ENCODE data around the gene KANTR.
"Not testable (repeated sequence)": the region's sequence is repeated elsewhere in the genome, so short reads cannot be mapped to it uniquely, and the experiment has no call there.

Gene KANTR

DNA sequence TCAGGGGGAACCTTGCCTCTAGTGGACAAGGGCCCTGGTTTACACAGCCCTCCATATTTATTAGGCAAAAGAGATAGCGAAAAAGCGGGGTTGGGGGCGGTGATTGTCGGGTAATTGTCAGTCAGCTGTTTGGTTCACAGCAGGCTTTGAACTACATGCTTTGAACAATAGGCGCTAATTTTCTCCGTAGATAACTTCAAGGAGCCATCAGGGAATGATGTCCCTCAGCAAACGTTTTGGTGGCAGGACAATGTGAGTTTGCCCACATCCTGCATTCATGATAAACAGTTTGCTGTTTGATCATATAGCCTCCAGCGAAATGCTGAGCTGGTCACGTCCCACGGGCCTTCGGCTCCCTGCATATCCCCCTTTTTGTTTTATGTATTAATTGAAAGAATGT is 65.2 kb downstream of the KANTR start:
- Histone ChIP-seq H3K4me3 (IDR thresholded peaks at IDR 0.05; ENCODE audit: insufficient read depth, low read depth, low read length) (no peak overlapping the region), H3K4me1 (ENCODE audit: low read depth, poor library complexity, severe bottlenecking) (no peaks in the 10 kb centered on the region), H3K79me2 (ENCODE audit: insufficient read depth, low read depth) (no peaks in the 10 kb centered on the region), H3K36me3 (ENCODE audit: insufficient read depth) (no peaks in the 10 kb centered on the region), H3K27ac (no peak overlapping the region), H3K9ac (no peak overlapping the region), H2AFZ (ENCODE audit: low read depth) (no peak overlapping the region), H4K20me1 (ENCODE audit: insufficient read depth) (no peaks in the 10 kb centered on the region), H3K4me2 (no peak overlapping the region), H3K27me3 (ENCODE audit: insufficient read depth, low read depth) (no peaks in the 10 kb centered on the region)
- TF ChIP-seq, protein P1, sequence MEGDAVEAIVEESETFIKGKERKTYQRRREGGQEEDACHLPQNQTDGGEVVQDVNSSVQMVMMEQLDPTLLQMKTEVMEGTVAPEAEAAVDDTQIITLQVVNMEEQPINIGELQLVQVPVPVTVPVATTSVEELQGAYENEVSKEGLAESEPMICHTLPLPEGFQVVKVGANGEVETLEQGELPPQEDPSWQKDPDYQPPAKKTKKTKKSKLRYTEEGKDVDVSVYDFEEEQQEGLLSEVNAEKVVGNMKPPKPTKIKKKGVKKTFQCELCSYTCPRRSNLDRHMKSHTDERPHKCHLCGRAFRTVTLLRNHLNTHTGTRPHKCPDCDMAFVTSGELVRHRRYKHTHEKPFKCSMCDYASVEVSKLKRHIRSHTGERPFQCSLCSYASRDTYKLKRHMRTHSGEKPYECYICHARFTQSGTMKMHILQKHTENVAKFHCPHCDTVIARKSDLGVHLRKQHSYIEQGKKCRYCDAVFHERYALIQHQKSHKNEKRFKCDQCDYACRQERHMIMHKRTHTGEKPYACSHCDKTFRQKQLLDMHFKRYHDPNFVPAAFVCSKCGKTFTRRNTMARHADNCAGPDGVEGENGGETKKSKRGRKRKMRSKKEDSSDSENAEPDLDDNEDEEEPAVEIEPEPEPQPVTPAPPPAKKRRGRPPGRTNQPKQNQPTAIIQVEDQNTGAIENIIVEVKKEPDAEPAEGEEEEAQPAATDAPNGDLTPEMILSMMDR (conservative IDR thresholded peaks at IDR 0.05; ENCODE audit: low read depth, low read length) = no peak

DNA sequence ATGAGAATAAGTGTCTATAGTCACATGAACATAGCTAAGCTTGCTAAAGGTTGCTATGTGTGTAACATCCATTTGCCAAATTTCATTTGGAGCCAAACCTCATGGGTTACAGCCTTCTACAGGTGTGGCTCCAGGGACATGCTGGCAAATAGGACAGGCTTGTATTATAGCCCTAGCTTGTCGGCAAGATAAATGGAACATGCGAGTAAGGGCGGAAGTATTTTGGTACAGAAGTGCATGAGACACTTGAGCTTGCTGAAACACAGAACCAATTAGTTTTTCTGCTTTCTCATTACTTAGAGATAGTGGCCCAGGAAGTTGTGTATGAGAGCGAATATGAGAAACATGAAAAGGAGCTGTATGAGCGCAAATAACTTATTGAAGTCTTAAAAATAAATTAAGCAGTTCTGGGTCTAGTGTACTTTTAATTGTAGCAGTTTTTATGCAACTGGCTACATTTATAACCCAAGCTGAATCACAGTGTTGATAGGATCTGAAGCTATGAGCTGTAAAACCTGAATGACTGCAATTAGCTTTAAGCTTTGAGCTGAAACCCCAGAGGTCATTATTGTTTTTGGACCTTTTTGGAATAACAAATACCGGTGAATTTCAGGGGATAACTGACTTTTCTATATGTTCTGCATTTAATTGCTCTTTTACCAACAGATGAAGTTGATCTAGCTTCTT is 66.5 kb downstream of the KANTR start:
- Histone ChIP-seq H3K27ac (no peak overlapping the region), H3K9ac (no peak overlapping the region), H3K4me1 (ENCODE audit: low read depth, poor library complexity, severe bottlenecking) (no peaks in the 10 kb centered on the region), H3K36me3 (ENCODE audit: insufficient read depth) (no peaks in the 10 kb centered on the region), H3K4me3 (IDR thresholded peaks at IDR 0.05; ENCODE audit: insufficient read depth, low read depth, low read length) (no peak overlapping the region), H2AFZ (ENCODE audit: low read depth) (no peak overlapping the region), H3K4me2 (no peak overlapping the region), H3K79me2 (ENCODE audit: insufficient read depth, low read depth) (no peaks in the 10 kb centered on the region), H3K27me3 (ENCODE audit: insufficient read depth, low read depth) (no peaks in the 10 kb centered on the region), H4K20me1 (ENCODE audit: insufficient read depth) (no peaks in the 10 kb centered on the region)
- TF ChIP-seq, protein P1 (conservative IDR thresholded peaks at IDR 0.05; ENCODE audit: low read depth, low read length) = no peak

DNA sequence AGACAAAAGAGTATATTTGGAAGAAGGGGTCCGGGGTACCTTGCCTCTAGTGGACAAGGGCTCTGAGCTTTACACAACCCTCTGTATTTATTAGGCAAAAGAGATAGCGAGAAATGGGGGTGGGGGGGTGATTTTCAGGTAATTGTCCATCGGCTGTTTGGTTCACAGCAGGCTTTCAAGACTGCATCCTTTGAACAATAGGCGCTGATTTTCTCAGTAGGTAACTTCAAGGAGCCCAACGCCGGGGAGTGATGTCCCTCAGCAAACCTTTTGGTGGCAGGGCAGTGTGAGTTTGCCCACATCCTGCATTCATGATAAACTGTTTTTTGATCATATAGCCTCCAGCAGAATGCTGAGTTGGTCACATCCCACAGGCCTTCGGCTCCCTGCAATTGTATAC is 69.5 kb downstream of the KANTR start:
- TF ChIP-seq, protein P1 (conservative IDR thresholded peaks at IDR 0.05; ENCODE audit: low read depth, low read length) = no peak
- H3K4me3 ChIP-seq (IDR thresholded peaks at IDR 0.05; ENCODE audit: insufficient read depth, low read depth, low read length) = no peak overlapping the region
- H2AFZ ChIP-seq (ENCODE audit: low read depth) = no peak overlapping the region
- no peaks in the 10 kb centered on the region for H3K4me1 ChIP-seq (ENCODE audit: low read depth, poor library complexity, severe bottlenecking)
- H3K27ac ChIP-seq = no peak overlapping the region
- H3K4me2 ChIP-seq = no peak overlapping the region
- no peak overlapping the region for H3K9ac ChIP-seq
- no peaks in the 10 kb centered on the region for H4K20me1 ChIP-seq (ENCODE audit: insufficient read depth)
- no peaks in the 10 kb centered on the region for H3K36me3 ChIP-seq (ENCODE audit: insufficient read depth)
- H3K27me3 ChIP-seq (ENCODE audit: insufficient read depth, low read depth) = no peaks in the 10 kb centered on the region
- H3K79me2 ChIP-seq (ENCODE audit: insufficient read depth, low read depth) = no peaks in the 10 kb centered on the region

DNA sequence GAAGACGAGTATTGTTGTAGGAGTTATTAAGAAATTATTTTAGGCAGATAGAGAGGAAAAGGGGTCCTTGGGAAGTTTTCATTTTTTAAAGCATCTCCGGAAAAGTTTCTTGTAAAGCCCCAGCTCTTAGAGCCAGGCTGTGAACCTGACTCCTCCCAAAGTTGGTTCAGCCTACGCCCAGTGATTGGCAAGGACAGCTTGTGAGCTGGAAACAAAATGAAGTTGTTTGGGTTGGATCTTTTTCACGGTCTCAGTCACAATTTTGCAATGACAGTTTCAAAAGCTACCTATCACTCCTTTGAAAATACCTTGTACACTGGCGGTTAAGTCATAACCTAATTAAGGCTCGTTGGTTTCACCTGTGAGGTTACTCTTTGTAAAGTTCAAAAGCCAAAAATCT is 70.6 kb downstream of the KANTR start:
- not testable (repeated sequence) for H2AFZ ChIP-seq (ENCODE audit: low read depth); H3K4me2 ChIP-seq; H3K79me2 ChIP-seq (ENCODE audit: insufficient read depth, low read depth); H3K36me3 ChIP-seq (ENCODE audit: insufficient read depth); H3K27me3 ChIP-seq (ENCODE audit: insufficient read depth, low read depth); H3K27ac ChIP-seq; H3K9ac ChIP-seq; H4K20me1 ChIP-seq (ENCODE audit: insufficient read depth); H3K4me3 ChIP-seq (IDR thresholded peaks at IDR 0.05; ENCODE audit: insufficient read depth, low read depth, low read length); H3K4me1 ChIP-seq (ENCODE audit: low read depth, poor library complexity, severe bottlenecking)

DNA sequence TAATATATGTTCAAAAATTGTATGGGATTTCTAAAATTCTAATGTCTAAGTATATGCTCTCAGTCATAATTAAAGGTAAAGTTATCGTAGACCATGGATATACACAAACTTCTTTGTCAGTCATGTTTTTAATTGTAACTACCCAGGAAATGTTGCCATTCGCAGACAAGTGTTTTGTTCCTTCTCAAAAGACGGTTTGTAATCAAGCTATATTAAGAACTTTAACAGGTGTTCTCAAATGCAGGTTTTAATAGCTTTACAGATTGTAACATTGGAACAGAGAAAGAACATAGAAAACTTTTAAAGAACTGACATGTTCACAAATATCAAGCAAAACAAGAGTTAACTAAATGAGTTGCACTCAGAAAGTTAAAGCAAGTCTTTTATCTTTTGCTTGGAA is 72.2 kb downstream of the KANTR start:
- no peaks in the 10 kb centered on the region for H4K20me1 ChIP-seq (ENCODE audit: insufficient read depth)
- H3K36me3 ChIP-seq (ENCODE audit: insufficient read depth) = no peaks in the 10 kb centered on the region
- H3K79me2 ChIP-seq (ENCODE audit: insufficient read depth, low read depth) = no peaks in the 10 kb centered on the region
- TF ChIP-seq, protein P1 (conservative IDR thresholded peaks at IDR 0.05; ENCODE audit: low read depth, low read length) = no peak
- no peak overlapping the region for H3K27ac ChIP-seq
- no peaks in the 10 kb centered on the region for H3K27me3 ChIP-seq (ENCODE audit: insufficient read depth, low read depth)
- H3K4me1 ChIP-seq (ENCODE audit: low read depth, poor library complexity, severe bottlenecking) = no peaks in the 10 kb centered on the region
- H3K9ac ChIP-seq = no peak overlapping the region
- no peak overlapping the region for H3K4me2 ChIP-seq
- no peak overlapping the region for H3K4me3 ChIP-seq (IDR thresholded peaks at IDR 0.05; ENCODE audit: insufficient read depth, low read depth, low read length)
- no peak overlapping the region for H2AFZ ChIP-seq (ENCODE audit: low read depth)

All from KMS-11 (cell line).